22Rv1 (cell line): ENCODE measurements around the gene LETM1.

Experiments
- CTCF ChIP-seq: fragments of 450-650 bp; IDR thresholded peaks from 2 replicates; pipeline ENCODE4 v1.5.1; 2017; ENCODE audit warnings: mild to moderate bottlenecking
- ZFX ChIP-seq: fragments of 450-650 bp; IDR thresholded peaks from 2 replicates; pipeline ENCODE4 v1.6.1; 2017; ENCODE audit warnings: antibody characterized with exemption, borderline replicate concordance

- TF ChIP-seq CTCF (no peak), ZFX (no peak)
Observed at GRCh38 chr4:1792158-1792831, 63.7 kb downstream of the LETM1 start.
